NT2/D1 (cell line): ENCODE measurements around the gene DIP2A.

Source experiments
- YY1 ChIP-seq: IDR thresholded peaks from 2 replicates; pipeline ENCODE4 v1.6.1; 2011; ENCODE audit not compliant: insufficient read length, insufficient read depth
- ZNF274 ChIP-seq: IDR thresholded peaks from 2 replicates; pipeline ENCODE4 v1.6.1; 2011; ENCODE audit warnings: mild to moderate bottlenecking, low read depth, low read length

- TF ChIP-seq YY1 (no peak), ZNF274 (no peak)
Observed at GRCh38 chr21:46545911-46546310, 87.2 kb downstream of the DIP2A start.
